ENCODE results near the gene ZNF444. TPM values are rescaled to one million over a fixed set of nuclear protein-coding genes. Genes with fewer than 3 reads are reported as not detected.

Gene ZNF444
- total and polyA plus RNA-seq, 4 donors: 27.8 to 55.5 (median 41.6) TPM

GRCh38 chr19:56114051-56114777, 26.9 kb upstream of the ZNF444 start:
- ATAC-seq (ENCODE audit: insufficient read depth, low FRiP score): no peak
- H3K9ac ChIP-seq (ENCODE audit: insufficient read depth in 1 of 2, low read length in 2 of 2): no peak overlapping the region
- WGBS, 2 donors: 69 to 71% methylated on average over 15 to 19 of the region's 19 CpGs

GRCh38 chr19:56114778-56115110, 26.3 kb upstream of the ZNF444 start:
- Histone ChIP-seq H3K27me3 (ENCODE audit: control insufficient read depth in 3 of 3, insufficient read depth in 3 of 3, low read length in 2 of 3) (no peaks in the 10 kb centered on the region), H3K4me1 (ENCODE audit: control insufficient read depth in 5 of 5, insufficient read depth in 5 of 5, low read length in 5 of 5) (peaks cover 22 to 54% (median 47%) of the 10 kb centered on the region in 5 donors), H3K4me3 (no peak overlapping the region), H3K9me3 (ENCODE audit: control insufficient read depth in 4 of 4, insufficient read depth in 3 of 4, low read length in 3 of 4) (no peaks in the 10 kb centered on the region), H3K27ac (ENCODE audit: low read depth in 1 of 2, low read length in 1 of 2) (peak overlapping the region in 1 of 2 donors; percentile 44), H3K9ac (ENCODE audit: insufficient read depth in 1 of 2, low read length in 2 of 2) (no peak overlapping the region), H3K36me3 (ENCODE audit: control insufficient read depth in 4 of 4, insufficient read depth in 4 of 4, low read length in 4 of 4) (peaks cover 0 to 5% (median 2%) of the 10 kb centered on the region in 4 donors)
- WGBS, 2 donors: 63 to 81% methylated on average over 6 to 10 of the region's 10 CpGs
- no peak for ATAC-seq (ENCODE audit: insufficient read depth, low FRiP score)
- TF ChIP-seq CTCF (IDR thresholded peaks at IDR 0.05; ENCODE audit: control extremely low read depth, extremely low read depth): no peak
- no peak for DNase-seq

More at GRCh38 chr19:56114051-56114777, 26.9 kb upstream of the ZNF444 start:
- Histone ChIP-seq H3K4me3 (no peak overlapping the region), H3K9me3 (ENCODE audit: control insufficient read depth in 4 of 4, insufficient read depth in 3 of 4, low read length in 3 of 4) (no peaks in the 10 kb centered on the region), H3K36me3 (ENCODE audit: control insufficient read depth in 4 of 4, insufficient read depth in 4 of 4, low read length in 4 of 4) (peaks cover 0 to 3% (median 2%) of the 10 kb centered on the region in 4 donors), H3K4me1 (ENCODE audit: control insufficient read depth in 5 of 5, insufficient read depth in 5 of 5, low read length in 5 of 5) (peaks cover 23 to 52% (median 47%) of the 10 kb centered on the region in 5 donors), H3K27ac (ENCODE audit: low read depth in 1 of 2, low read length in 1 of 2) (peak overlapping the region in 1 of 2 donors; percentile 44), H3K27me3 (ENCODE audit: control insufficient read depth in 3 of 3, insufficient read depth in 3 of 3, low read length in 2 of 3) (no peaks in the 10 kb centered on the region)
- TF ChIP-seq CTCF (IDR thresholded peaks at IDR 0.05; ENCODE audit: control extremely low read depth, extremely low read depth): no peak
- peak in 2 of 3 donors; percentile 41 to 53 for DNase-seq

DNA sequence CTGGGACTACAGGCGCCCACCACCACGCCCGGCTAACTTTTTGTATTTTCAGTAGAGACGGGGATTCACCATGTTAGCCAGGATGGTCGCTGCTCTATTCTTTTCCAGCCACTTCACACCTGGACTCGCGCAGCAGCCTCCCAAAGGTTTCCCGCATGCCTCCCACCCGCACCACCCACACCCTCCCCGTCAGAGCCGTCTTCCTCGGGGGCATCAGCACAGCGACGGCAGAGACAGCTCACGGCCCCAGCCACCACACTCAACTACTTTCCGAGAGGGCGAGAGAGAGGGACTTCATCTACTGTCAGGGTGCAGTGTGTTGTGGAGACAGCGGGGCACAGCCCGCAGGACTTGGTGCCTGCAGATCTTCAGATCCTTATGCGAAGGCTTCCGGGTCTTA, 25.6 kb upstream of the ZNF444 start:
- ATAC-seq (ENCODE audit: insufficient read depth, low FRiP score) (no peak), DNase-seq (no peak)
- H3K4me3 ChIP-seq: no peak overlapping the region
- no peak overlapping the region for H3K27ac ChIP-seq (ENCODE audit: low read depth in 1 of 2, low read length in 1 of 2)
- no peak for TF ChIP-seq CTCF (IDR thresholded peaks at IDR 0.05; ENCODE audit: control extremely low read depth, extremely low read depth)
- no peak overlapping the region for H3K9ac ChIP-seq (ENCODE audit: insufficient read depth in 1 of 2, low read length in 2 of 2)
- WGBS, 2 donors: 95 to 96% methylated on average over 21 of the region's 21 CpGs
- no peaks in the 10 kb centered on the region for H3K27me3 ChIP-seq (ENCODE audit: control insufficient read depth in 3 of 3, insufficient read depth in 3 of 3, low read length in 2 of 3)
- H3K9me3 ChIP-seq (ENCODE audit: control insufficient read depth in 4 of 4, insufficient read depth in 3 of 4, low read length in 3 of 4): no peaks in the 10 kb centered on the region
- peaks cover 0 to 5% (median 2%) of the 10 kb centered on the region in 4 donors for H3K36me3 ChIP-seq (ENCODE audit: control insufficient read depth in 4 of 4, insufficient read depth in 4 of 4, low read length in 4 of 4)
- peaks cover 17 to 57% (median 45%) of the 10 kb centered on the region in 5 donors for H3K4me1 ChIP-seq (ENCODE audit: control insufficient read depth in 5 of 5, insufficient read depth in 5 of 5, low read length in 5 of 5)
